ENCODE data around the gene PLXNB1.

PLXNB1 gene

DNA sequence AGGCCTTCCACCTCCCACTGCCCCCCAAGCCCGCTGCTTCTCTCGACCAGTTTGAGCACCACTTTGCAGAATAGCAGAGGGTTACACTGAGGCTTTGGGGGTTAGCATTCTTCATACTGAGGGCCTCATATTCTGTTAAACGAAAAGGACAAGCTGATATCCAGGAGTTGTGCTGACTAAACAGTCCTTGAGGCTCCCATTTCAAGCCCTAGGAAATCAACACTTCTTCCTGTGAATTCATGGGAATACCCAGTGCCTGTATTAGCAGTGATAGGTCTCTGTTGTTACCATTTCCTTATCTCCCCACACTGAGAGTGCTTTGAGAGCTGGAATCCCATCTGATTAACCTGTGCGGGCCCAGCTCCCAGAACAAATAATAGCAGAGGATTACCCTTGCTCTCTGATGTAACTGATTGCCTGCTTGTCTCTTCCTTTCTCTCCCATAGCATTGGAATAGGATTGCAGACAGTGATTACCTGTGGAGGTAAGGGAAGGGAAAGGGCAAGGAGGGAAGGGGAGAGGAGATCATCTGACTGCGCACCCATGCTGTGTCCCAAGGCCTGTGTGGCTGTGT, 56.9 kb downstream of the PLXNB1 start:
- no peak overlapping the region for H3K4me3 ChIP-seq (ENCODE audit: low read depth, low read length)
- TF ChIP-seq, protein P1, sequence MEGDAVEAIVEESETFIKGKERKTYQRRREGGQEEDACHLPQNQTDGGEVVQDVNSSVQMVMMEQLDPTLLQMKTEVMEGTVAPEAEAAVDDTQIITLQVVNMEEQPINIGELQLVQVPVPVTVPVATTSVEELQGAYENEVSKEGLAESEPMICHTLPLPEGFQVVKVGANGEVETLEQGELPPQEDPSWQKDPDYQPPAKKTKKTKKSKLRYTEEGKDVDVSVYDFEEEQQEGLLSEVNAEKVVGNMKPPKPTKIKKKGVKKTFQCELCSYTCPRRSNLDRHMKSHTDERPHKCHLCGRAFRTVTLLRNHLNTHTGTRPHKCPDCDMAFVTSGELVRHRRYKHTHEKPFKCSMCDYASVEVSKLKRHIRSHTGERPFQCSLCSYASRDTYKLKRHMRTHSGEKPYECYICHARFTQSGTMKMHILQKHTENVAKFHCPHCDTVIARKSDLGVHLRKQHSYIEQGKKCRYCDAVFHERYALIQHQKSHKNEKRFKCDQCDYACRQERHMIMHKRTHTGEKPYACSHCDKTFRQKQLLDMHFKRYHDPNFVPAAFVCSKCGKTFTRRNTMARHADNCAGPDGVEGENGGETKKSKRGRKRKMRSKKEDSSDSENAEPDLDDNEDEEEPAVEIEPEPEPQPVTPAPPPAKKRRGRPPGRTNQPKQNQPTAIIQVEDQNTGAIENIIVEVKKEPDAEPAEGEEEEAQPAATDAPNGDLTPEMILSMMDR (IDR thresholded peaks at IDR 0.05; ENCODE audit: low read depth, low read length, missing control alignments), result no peak
- in situ Hi-C loops (cut with HindIII; ENCODE audit: low sequenced_read_pairs), result no loop called here
- DNase-seq (ENCODE audit: low read depth), result no peak

DNA sequence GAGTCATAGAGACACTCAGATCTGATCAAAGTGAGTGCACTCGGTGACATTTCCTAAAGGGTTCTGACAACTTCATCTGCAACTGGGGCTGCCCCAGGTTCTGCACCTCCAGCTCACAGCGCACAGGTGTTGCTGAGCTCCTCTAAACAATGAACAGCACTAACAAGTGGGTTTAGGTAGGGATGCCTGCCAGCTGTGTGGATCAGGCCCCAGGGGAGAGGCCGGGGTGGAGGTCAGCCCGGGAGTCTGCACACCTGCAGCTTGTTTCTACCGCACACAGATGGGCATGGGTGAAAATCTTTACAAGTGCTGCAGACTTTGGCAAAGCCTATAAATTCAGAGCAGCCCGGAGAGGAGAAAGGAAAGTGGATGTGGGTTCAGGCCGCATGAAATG, 57.5 kb downstream of the PLXNB1 start:
- TF ChIP-seq, protein P1 (IDR thresholded peaks at IDR 0.05; ENCODE audit: low read depth, low read length, missing control alignments), result no peak
- no peak overlapping the region for H3K4me3 ChIP-seq (ENCODE audit: low read depth, low read length)
- in situ Hi-C loops (cut with HindIII; ENCODE audit: low sequenced_read_pairs), result no loop called here
- DNase-seq (ENCODE audit: low read depth), result no peak

DNA sequence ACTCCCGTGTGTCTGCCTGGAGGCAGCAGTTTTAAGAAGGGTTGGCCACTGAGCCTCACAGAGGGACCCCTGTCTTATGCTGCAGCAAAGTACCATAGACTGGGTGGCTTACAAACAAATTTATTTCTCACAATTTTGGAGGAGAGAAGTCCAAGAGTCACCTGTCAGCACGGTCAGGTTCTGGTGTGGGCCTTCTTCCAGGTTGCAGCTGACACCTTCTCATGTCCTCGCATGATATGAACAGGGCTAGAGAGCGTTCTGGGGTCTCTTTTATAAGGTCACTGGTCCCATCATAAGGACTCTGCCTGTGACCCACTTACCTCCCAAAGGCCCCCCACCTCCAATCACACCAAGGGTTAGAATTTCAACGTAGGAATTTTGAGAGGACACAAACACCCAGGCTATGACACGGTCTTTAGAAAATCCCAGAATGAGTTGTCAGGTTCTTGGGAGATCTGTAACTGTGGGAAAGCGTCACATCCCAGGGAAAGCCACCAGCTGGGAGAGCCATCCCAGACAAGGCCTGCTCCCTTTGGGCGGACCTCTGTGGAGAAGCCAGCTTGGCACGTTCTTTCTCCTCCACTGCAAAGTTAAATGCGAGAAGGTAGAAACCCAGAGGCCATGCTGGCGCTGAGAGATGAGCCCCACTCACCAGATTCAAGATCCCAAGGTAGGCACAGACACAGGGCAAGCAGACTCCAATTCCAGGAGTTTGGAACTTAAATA, 58.1 kb downstream of the PLXNB1 start, which contains the start of gene FBXW12:
FBXW12 (plus strand) TSS at position 569 of the 726 bp plus-strand sequence. CDS start 549 bp downstream, outside the sequence.
- TF ChIP-seq, protein P1 (IDR thresholded peaks at IDR 0.05; ENCODE audit: low read depth, low read length, missing control alignments), result no peak
- no peak within 1 kb of the TSS for H3K4me3 ChIP-seq (ENCODE audit: low read depth, low read length)
- in situ Hi-C loops (cut with HindIII; ENCODE audit: low sequenced_read_pairs), result no loop called here
- no peak for DNase-seq (ENCODE audit: low read depth)

DNA sequence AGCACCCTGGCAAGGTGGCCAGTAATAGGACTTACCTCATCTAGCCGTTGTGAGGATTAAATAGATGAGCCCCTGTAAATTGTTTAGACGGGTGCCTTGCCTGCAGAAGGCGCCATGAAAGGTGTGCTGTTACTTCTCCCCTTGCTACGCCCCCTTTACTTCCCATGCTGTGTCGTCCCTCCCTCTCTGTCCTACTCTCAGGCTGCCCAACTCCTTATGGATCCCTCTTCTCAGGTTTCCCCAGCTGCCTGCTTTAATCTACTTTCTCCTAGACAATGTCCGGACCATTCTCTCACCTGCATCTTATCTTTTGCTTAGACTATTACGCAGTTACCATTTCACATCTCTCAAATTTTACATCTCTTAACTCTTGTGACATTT, 59.6 kb downstream of the PLXNB1 start:
- in situ Hi-C loops (cut with HindIII; ENCODE audit: low sequenced_read_pairs), result no loop called here
- H3K4me3 ChIP-seq (ENCODE audit: low read depth, low read length), result no peak overlapping the region
- TF ChIP-seq, protein P1 (IDR thresholded peaks at IDR 0.05; ENCODE audit: low read depth, low read length, missing control alignments), result no peak
- no peak for DNase-seq (ENCODE audit: low read depth)

DNA sequence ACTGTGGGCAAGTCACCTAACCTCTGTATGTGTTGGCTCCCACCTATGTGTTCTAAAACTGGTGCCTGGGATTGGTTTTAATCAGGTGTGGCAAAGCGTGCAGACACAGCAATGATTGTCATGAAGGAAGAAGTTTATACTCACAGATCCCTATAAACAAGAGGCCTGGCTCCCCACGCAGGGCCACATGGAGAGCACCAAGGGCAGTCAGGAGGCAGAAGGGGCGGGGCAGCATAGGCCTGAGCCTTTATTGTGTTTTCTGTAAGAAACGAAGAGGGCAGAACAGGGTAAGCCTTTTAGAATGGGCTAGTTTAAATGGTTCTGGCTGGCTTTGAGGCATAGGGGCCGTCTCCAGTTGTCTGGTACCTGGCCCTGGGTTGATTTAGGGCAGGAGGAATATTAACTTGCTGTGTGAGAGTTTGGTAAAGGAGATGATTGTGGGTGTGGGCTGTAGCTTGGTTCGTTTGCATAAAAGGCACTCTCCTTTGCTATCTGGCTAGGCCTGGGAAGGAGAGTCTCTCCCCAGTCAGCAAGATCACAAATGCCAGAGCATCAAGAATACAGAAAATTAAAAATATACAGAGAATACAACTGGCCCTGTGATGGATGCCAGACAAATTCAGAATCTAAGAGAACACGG, 60.1 kb downstream of the PLXNB1 start:
- no peak overlapping the region for H3K4me3 ChIP-seq (ENCODE audit: low read depth, low read length)
- in situ Hi-C loops (cut with HindIII; ENCODE audit: low sequenced_read_pairs), result no loop called here
- no peak for DNase-seq (ENCODE audit: low read depth)
- TF ChIP-seq, protein P1 (IDR thresholded peaks at IDR 0.05; ENCODE audit: low read depth, low read length, missing control alignments), result no peak

DNA sequence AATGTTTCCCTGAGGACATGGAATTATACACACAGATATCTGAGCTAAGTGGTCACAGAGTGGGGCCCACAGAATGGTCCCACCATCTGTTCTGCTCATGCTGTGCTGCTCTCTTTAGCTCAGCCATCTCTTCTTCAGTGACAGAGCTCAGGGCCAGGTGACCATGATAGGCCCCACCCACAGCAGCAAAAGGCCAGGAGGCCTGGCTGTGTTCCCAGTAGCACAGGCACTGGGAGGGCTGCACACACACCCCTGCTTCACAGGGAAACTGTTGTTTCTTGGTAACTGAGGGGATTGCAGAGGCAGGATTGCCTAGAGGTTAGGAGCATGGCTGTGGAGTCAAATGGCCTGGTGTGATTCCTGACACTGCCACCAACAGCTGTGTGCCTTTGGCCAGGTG, 62.7 kb downstream of the PLXNB1 start:
- H3K4me3 ChIP-seq (ENCODE audit: low read depth, low read length), result no peak overlapping the region
- DNase-seq (ENCODE audit: low read depth), result no peak
- TF ChIP-seq, protein P1 (IDR thresholded peaks at IDR 0.05; ENCODE audit: low read depth, low read length, missing control alignments), result no peak
- in situ Hi-C loops (cut with HindIII; ENCODE audit: low sequenced_read_pairs), result no loop called here

All from astrocyte of the cerebellum (primary cell).